Measurements from ENCODE around the gene KCNJ6.

GRCh38 chr21:37808261-37808660 lies 108.0 kb downstream of the KCNJ6 start:
- TF ChIP-seq POLR2A (IDR thresholded peaks at IDR 0.05; ENCODE audit: control extremely low read depth in 1 of 2, low read depth in 2 of 2, low read length in 2 of 2): no peak
- no peak for TF ChIP-seq POLR2AphosphoS5 (IDR thresholded peaks at IDR 0.05; ENCODE audit: low read depth, low read length)
- no peak for TF ChIP-seq EGR1 (IDR thresholded peaks at IDR 0.05; ENCODE audit: borderline replicate concordance, low read depth, low read length)
- TF ChIP-seq TCF12 (IDR thresholded peaks at IDR 0.05; ENCODE audit: low read depth, low read length): no peak
- TF ChIP-seq CBX5 (IDR thresholded peaks at IDR 0.05; ENCODE audit: low read depth, low read length): no peak
- TF ChIP-seq CTCF (IDR thresholded peaks at IDR 0.05; ENCODE audit: control extremely low read depth in 1 of 3, insufficient read depth in 1 of 3, low read depth in 1 of 3, low read length in 3 of 3): no peak
- TF ChIP-seq TAF1 (IDR thresholded peaks at IDR 0.05; ENCODE audit: low read depth, low read length): no peak
- TF ChIP-seq CHD2 (IDR thresholded peaks at IDR 0.05; ENCODE audit: low read length): no peak
- TF ChIP-seq ATF3 (IDR thresholded peaks at IDR 0.05; ENCODE audit: insufficient read depth, low read depth, low read length): no peak
- TF ChIP-seq RXRA (IDR thresholded peaks at IDR 0.05; ENCODE audit: insufficient read depth, low read depth, low read length): no peak
- TF ChIP-seq RFX5 (IDR thresholded peaks at IDR 0.05; ENCODE audit: borderline replicate concordance, low read depth, low read length): no peak
- TF ChIP-seq SP2 (IDR thresholded peaks at IDR 0.05; ENCODE audit: low read length): no peak
- no peak for TF ChIP-seq FOSL1 (IDR thresholded peaks at IDR 0.05; ENCODE audit: insufficient read depth, low read depth, low read length)
